ENCODE measurements around the gene RIOK1.

Gene RIOK1

GRCh38 chr6:7409740-7410139, 20.1 kb downstream of the RIOK1 start:
- DNase-seq (ENCODE audit: low read depth), result no peak

- no peak for DNase-seq (ENCODE audit: low read depth)
Measured at GRCh38 chr6:7410851-7411250, 21.2 kb downstream of the RIOK1 start.

- DNase-seq (ENCODE audit: low read depth), result no peak
Measured at GRCh38 chr6:7411328-7411727, 21.7 kb downstream of the RIOK1 start.

GRCh38 chr6:7413151-7413823, 23.7 kb downstream of the RIOK1 start:
- DNase-seq (ENCODE audit: low read depth), result no peak

- DNase-seq (ENCODE audit: low read depth), result no peak
Measured at GRCh38 chr6:7414811-7415210, 25.2 kb downstream of the RIOK1 start.

GRCh38 chr6:7417684-7418083, 28.1 kb downstream of the RIOK1 start:
- no peak for DNase-seq (ENCODE audit: low read depth)

GRCh38 chr6:7418238-7418905, 28.8 kb downstream of the RIOK1 start:
- no peak for DNase-seq (ENCODE audit: low read depth)

GRCh38 chr6:7419065-7419464, 29.5 kb downstream of the RIOK1 start:
- DNase-seq (ENCODE audit: low read depth), result no peak

GRCh38 chr6:7421066-7421465, 31.5 kb downstream of the RIOK1 start:
- no peak for DNase-seq (ENCODE audit: low read depth)

GRCh38 chr6:7424058-7424457, 34.5 kb downstream of the RIOK1 start:
- DNase-seq (ENCODE audit: low read depth), result no peak

GRCh38 chr6:7424967-7425807, 35.6 kb downstream of the RIOK1 start:
- no peak for DNase-seq (ENCODE audit: low read depth)

GRCh38 chr6:7425808-7426190, 36.2 kb downstream of the RIOK1 start:
- DNase-seq (ENCODE audit: low read depth), result no peak

GRCh38 chr6:7426447-7427169, 37.0 kb downstream of the RIOK1 start:
- DNase-seq (ENCODE audit: low read depth), result no peak

- DNase-seq (ENCODE audit: low read depth), result no peak
Measured at GRCh38 chr6:7431313-7431673, 41.7 kb downstream of the RIOK1 start.

GRCh38 chr6:7431674-7432390, 42.2 kb downstream of the RIOK1 start:
- no peak for DNase-seq (ENCODE audit: low read depth)

- no peak for DNase-seq (ENCODE audit: low read depth)
Measured at GRCh38 chr6:7432391-7433120, 42.9 kb downstream of the RIOK1 start.

- no peak for DNase-seq (ENCODE audit: low read depth)
Measured at GRCh38 chr6:7433121-7433617, 43.6 kb downstream of the RIOK1 start.

GRCh38 chr6:7434672-7435071, 45.1 kb downstream of the RIOK1 start:
- no peak for DNase-seq (ENCODE audit: low read depth)

- no peak for DNase-seq (ENCODE audit: low read depth)
Measured at GRCh38 chr6:7438011-7438410, 48.4 kb downstream of the RIOK1 start.

GRCh38 chr6:7439228-7439627, 49.6 kb downstream of the RIOK1 start:
- no peak for DNase-seq (ENCODE audit: low read depth)

GRCh38 chr6:7440476-7440875, 50.9 kb downstream of the RIOK1 start:
- no peak for DNase-seq (ENCODE audit: low read depth)

All from stimulated activated CD8-positive, alpha-beta memory T cell treated with anti-CD3 and anti-CD28 coated beads, Interleukin-4, amount 100 ng/mL, for 24 hours (primary cell).